ENCODE measurements around the gene PSORS1C2.

The PSORS1C2 gene

DNA sequence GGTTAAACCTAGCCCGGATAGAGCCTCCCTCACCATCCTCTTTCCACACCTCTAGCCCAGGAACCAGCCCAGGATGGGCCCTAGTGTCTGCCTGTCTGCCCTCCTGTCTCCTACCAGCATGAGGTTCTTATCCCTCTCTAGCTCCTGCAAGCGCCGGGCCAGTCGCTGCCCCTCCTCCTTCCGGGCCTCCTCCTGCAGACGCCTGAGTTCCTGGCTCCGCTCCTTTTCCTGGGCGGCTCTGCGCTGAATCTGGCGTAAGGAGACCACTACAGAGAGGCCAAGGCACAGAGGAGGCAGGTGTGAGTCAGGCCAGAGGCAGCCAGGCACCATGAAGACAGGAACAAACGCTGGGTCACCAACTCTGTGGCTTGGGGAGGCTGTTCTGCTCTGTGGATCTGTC, 4.3 kb upstream of the PSORS1C2 start:
- in situ Hi-C loops (cut with MboI; ENCODE audit: low sequenced_read_pairs): no loop called here

GRCh38 chr6:31142361-31142761, 3.5 kb upstream of the PSORS1C2 start:
- in situ Hi-C loops (cut with MboI; ENCODE audit: low sequenced_read_pairs): no loop called here

- in situ Hi-C loops (cut with MboI; ENCODE audit: low sequenced_read_pairs): no loop called here
These were observed 1.8 kb upstream of the PSORS1C2 start for GRCh38 chr6:31140643-31141042.

DNA sequence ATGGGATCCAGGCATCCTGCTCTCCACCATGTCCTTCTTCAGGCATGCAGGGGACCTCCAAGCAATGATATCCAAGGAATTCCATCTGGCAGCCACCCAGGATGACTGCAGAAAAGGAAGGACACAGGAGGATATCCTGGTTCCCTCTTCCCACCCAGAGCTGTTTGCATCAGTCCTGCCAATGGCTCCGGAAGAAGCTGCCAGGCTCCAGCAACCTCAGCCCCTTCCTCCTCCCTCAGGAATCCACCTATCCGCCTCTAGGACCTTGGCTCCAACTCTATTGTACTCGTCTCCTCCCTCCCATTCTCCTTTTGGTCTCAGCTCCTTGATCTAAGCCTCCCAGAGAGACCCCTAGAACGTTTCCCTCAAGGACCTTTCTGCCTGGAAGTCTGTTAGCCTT, 733 bp upstream of the PSORS1C2 start:
- in situ Hi-C loops (cut with MboI; ENCODE audit: low sequenced_read_pairs): loop anchor here (5.0 to 10.0 kb wide), 2 partner anchors 53 to 225 kb away; no protein-coding TSS in a partner anchor

GRCh38 chr6:31135710-31136109, 3.2 kb downstream of the PSORS1C2 start:
- in situ Hi-C loops (cut with MboI; ENCODE audit: low sequenced_read_pairs): loop anchor here (5.0 to 10.0 kb wide), 2 partner anchors 57 to 229 kb away; no protein-coding TSS in a partner anchor

DNA sequence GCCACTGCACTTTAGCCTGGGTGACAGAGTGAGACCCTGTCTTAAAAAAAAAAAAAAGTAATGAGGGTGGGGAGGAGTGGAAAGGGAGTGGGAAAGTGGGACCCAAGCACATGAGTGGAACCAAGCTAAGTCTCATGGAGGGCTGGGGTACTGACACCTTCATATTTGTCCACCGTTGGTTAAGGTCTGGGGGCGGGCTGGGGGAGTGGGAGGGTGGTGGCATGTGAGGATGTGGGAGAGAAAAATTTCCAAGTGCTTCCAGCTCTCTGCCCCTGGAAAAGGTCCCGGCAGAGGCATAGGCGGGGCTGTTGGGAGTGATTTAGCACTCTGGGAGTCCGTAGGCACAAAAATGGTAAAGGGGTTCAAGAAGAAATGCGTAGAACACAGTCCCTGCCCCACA, 6.1 kb downstream of the PSORS1C2 start:
- in situ Hi-C loops (cut with MboI; ENCODE audit: low sequenced_read_pairs): loop anchor here (10.0 kb wide), 1 partner anchor 232 kb away; no protein-coding TSS in a partner anchor

- in situ Hi-C loops (cut with MboI; ENCODE audit: low sequenced_read_pairs): loop anchor here (10.0 kb wide), 1 partner anchor 233 kb away; no protein-coding TSS in a partner anchor
These were observed 7.3 kb downstream of the PSORS1C2 start for GRCh38 chr6:31131595-31131994.

DNA sequence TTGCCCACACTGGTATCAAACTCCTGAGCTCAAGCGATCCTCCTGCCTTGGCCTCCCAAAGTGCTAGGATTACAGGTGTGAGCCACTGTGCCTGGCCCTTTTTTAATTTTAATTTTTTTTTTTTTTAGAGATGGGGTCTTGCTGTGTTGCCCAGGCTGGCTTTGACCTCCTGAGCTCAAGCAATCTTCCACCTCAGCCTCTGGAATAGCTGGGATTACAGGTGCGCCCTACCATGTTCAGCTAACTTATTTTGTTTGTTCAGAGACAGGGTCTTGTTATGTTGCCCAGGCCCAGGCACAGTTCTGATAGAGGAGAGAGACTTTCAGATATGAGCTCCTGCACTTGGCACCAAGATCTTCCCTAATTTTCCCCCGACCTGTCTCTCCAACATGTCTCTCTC, 8.1 kb downstream of the PSORS1C2 start:
- in situ Hi-C loops (cut with MboI; ENCODE audit: low sequenced_read_pairs): loop anchor here (10.0 kb wide), 1 partner anchor 234 kb away; no protein-coding TSS in a partner anchor

- in situ Hi-C loops (cut with MboI; ENCODE audit: low sequenced_read_pairs): no loop called here
These were observed 9.7 kb downstream of the PSORS1C2 start for GRCh38 chr6:31129130-31129529.

DNA sequence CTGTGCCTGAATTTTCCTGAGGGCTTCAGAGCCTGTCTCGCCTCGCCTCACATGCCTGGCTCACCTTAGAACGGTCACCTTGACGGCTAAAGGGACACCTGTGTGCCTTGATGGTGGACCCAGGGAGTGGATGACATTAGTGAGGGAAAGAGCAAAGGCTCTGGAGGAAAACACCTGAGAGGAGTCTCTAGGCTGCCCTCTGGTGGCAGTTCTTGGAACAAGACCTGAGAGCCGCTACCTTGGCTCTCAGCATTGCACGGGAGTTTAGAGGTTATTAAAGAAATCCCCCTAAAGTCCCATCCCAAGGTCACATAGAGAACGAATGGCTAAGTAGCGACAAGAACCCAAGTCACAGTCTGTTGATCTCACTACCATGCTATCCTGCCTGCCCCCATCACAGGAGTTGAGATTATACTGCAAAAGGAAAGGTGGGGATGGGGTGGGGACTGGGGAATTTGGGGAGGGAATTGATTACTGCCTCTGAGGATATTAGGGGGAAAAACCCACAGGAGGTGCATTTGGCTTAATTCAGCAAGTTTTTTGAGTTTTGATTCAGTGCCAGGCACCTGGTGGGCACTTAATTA, 10.7 kb downstream of the PSORS1C2 start:
- in situ Hi-C loops (cut with MboI; ENCODE audit: low sequenced_read_pairs): no loop called here

DNA sequence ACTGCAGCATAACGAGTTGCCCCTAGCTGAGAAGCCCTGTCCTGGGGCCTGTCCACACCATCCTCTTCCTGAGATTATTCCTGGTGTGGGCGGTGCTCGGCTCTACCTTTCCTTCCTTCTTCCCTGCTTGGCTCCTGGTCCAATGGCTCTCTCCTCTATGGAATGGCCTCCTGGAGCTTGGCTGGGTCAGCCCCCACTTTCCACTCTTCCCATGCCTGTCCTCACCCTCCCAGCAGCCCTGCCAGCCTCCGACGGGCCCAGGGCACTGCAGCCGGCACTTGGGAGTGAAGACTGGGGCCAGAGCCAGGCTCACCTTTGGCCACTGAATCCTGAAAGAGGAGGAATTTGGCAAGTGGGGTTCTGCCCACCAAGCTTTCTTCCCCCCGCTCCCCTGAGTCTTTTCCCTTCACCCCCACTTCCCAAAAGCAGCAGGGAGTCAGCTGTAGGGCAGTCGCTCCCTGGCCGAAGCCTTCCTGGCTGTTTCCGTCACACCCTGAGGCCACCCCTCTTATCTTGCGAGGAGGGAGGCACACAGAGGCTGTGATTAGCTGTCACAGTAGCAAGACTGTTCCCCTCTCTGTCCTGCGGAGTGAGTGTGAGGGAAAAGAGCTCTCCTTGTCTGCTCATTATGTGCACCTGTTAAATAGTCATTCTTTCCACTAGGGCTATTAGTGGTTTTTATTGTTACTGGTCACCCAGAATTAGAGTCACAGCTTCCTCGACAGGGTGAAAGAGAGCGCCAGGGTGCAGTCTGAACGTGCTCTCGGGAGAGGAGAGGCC, 12.3 kb downstream of the PSORS1C2 start:
- in situ Hi-C loops (cut with MboI; ENCODE audit: low sequenced_read_pairs): no loop called here

- in situ Hi-C loops (cut with MboI; ENCODE audit: low sequenced_read_pairs): no loop called here
These were observed 13.1 kb downstream of the PSORS1C2 start for GRCh38 chr6:31125586-31126363.

GRCh38 chr6:31125162-31125561, 13.7 kb downstream of the PSORS1C2 start:
- in situ Hi-C loops (cut with MboI; ENCODE audit: low sequenced_read_pairs): no loop called here

GRCh38 chr6:31122791-31123706, 15.8 kb downstream of the PSORS1C2 start:
- in situ Hi-C loops (cut with MboI; ENCODE audit: low sequenced_read_pairs): no loop called here

DNA sequence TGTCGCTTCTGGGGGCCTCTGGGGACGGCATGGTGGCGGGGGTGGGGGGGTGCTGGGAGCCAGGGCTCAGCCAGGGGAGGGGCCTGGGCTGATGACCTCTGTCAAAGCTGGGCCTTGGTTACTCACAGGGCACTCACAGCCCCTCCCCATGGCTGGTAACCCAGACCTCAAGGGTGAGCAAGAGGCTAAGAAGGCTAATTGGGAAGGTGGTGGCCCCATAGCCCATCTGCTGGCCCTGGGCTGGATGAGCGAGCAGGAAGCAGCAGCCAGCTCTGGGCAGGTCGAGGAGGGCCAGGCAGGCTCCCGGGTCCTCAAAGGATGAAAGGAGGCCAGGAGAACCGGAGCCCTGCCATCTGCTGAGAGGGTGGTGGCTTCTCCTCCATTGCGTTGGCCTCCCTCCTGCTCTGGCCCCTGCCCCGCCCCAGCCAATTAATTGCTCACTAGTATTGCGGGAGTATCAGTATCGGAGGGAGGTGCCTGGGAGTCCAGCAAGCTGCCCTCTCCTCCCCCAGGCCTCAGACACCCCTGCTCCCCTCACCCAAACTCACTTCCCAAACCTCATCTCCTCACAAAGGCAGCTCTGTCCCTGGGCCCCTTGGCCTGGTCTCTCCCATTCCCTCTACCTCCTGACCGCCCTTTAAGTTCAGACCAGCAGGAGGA, 17.6 kb downstream of the PSORS1C2 start:
- in situ Hi-C loops (cut with MboI; ENCODE audit: low sequenced_read_pairs): no loop called here

DNA sequence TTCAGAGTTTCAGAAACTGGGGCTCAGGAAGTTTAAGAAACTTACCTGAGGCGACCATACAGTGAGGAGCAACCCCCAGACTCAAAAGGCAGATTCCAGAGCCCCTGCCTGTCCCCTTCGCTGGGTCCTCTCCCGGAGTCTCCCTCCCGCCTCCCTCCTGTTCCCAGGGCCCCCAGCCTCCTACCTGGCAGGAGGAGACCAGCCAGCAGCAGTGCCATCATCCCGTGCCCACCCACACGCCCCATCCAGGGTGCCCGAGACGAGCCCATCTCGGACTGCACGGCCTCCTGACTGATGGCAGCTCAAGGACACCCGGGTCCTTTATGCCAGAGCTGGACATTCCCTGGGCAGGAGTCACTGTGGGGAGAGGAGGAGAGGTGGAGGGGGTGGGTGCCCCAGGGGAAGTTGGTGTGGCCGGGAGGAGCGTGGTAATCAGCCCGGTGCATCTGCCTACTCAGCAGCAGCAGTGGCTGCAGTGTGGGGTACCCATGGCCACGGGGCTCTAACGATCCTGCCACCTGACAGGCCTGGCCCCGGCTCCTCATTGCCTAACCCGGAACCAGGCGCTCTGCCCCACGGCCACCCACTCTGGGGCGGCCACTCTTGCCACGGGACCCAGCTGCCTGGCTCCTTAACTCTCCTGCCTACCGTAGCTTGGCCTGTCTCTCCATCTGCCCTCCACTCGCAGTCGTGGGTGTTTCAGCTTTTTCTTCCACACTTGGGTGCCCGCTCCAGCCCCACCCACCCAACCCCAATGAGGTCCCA, 18.5 kb downstream of the PSORS1C2 start, which contains the start of gene CDSN:
CDSN (minus strand) TSS at position 296 of the 765 bp plus-strand sequence; CDS start at position 269, 27 bp downstream.
- in situ Hi-C loops (cut with MboI; ENCODE audit: low sequenced_read_pairs): no loop called here

DNA sequence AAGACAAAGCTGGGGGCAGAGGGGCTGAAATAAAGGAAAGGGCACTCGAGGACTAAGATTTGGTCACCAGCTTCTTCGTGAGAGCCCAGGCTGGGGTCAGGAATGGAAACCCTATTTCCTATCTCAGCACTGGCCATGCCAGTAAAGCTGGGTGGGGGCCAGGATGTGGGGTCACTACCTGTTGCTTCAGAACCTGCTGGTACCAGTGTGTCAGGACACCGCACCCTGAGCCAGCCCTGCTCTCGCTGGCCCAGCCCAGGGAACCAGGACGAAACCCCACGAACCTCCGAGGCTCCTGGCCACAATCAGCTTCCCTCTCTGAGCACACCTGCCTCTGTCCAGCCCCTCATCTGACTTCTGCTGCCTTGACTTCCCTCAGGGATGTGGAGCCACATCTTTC, 20.7 kb downstream of the PSORS1C2 start:
- in situ Hi-C loops (cut with MboI; ENCODE audit: low sequenced_read_pairs): no loop called here

DNA sequence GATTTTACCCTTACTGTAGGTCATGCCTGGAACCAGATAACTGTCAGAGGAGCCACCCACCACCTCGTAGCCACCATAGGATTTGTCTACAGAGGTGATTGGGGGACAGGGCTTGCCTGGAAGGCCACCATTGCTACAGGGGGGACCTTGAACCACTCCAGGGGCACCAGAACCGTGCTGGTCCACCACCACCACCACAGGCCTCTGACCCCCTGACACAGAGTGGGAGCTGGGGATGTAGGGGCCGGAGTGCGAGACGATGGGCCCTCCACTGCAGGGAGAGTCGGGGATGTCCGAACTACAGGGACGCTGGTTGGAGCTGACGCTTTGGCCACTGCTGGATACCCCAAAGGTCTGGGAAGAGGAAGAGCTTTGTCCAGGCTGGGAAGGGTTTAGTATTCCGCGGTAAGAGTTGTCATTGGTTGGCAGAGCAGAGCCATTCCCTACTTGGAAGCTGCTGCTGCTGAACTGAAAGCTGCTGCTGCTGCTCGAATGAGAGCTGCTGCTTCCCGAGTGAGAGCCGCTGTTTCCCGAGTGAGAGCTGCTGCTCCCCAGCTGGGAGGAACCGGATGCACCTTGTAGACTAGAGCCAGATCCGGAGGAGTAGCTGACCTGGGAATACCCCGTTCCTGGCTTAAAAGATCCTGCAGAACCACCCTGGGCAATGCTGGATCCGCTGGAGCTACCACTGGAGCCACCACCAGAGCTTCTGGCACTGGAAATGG, 22.0 kb downstream of the PSORS1C2 start:
- in situ Hi-C loops (cut with MboI; ENCODE audit: low sequenced_read_pairs): no loop called here
